ENCODE measurements around the gene CREBL2. TPM values are rescaled to one million over a fixed set of nuclear protein-coding genes. Genes with fewer than 3 reads are reported as not detected.

Gene CREBL2
- total and polyA plus RNA-seq, 2 of the 13 experiments (the other 11 are each of a cell fraction or from before 2014, with no cell fraction given), result 6.9 to 8.4 TPM

DNA sequence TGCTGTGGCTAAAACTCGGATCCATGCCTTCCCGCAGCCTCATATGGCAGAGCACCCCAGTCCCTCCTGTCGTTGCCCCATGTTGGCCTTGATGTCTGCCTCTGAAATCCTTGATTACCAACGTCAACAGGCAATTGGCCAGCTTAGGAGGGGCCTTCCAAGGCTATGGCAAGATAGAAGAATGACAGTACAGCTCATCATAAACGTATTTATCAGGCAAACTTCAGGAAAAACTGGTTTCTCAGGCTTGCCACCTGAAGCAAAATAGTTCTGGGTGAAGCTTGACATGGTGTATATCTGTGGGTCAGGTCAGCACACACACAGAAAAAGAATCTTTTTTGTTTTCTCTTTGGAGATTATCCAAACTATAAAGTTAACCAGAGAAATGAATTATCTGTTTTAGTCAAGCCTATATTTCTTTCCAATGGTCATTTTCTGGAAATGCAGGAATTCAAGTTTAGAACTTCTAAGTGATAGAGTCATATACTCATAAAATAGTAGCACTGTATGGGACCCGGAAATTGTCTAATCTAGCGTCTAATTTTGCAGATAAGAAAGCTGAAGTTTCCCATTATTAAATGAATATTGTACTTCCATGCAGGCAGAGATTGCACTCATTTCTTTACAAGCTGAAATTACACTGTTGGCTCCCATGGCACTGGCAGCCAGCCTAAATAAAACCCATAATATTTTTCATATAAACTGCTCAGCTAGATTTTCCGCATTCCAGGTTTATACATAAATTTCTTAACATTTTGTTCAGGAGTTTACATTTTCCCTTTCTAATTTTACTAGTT is 24.6 kb upstream of the CREBL2 start:
- BruUV-seq (replicated peaks), result no TSS peak
- Histone ChIP-seq H3K4me1 (ENCODE audit: insufficient read depth, low read length) (peaks cover 24% of the 10 kb centered on the region), H2AFZ (ENCODE audit: low read length) (no peak overlapping the region), H3K27ac (ENCODE audit: extremely low read length, insufficient read depth, low read length) (no peak overlapping the region), H4K20me1 (ENCODE audit: insufficient read depth, low read length) (no peaks in the 10 kb centered on the region), H3K79me2 (ENCODE audit: insufficient read depth, low read length) (no peaks in the 10 kb centered on the region), H3K36me3 (replicated peaks in 1 of 2; ENCODE audit: control insufficient read depth in 1 of 2, insufficient read depth in 2 of 2, low read length in 2 of 2) (no peaks in the 10 kb centered on the region), H3K9ac (ENCODE audit: insufficient read depth, low read depth, low read length) (no peak overlapping the region), H3K9me3 (ENCODE audit: low read length) (no peaks in the 10 kb centered on the region), H3K4me3 (replicated peaks in 1 of 3; ENCODE audit: insufficient read depth in 1 of 3, low read depth in 2 of 3, low read length in 3 of 3) (no peak overlapping the region), H3K4me2 (ENCODE audit: low read depth, low read length) (no peak overlapping the region), H3K27me3 (ENCODE audit: control insufficient read depth in 1 of 2, insufficient read depth in 2 of 2, low read length in 2 of 2) (no peaks in the 10 kb centered on the region; a peak in 1 of 5 replicates)
- no peak for FAIRE-seq
- intact Hi-C loops (cut with micrococcal nuclease; ENCODE audit: unreplicated experiment) (no loop called here), in situ Hi-C loops (cut with HindIII; ENCODE audit: extremely low pct_ligation_motif_present, low pct_unique_long_range_greater_than_20kb) (no loop called here)
- no peak for TF ChIP-seq ZNF235 (CRISPR knock-in tag; IDR thresholded peaks at IDR 0.05; ENCODE audit: borderline replicate concordance)
- TF ChIP-seq, protein P1, sequence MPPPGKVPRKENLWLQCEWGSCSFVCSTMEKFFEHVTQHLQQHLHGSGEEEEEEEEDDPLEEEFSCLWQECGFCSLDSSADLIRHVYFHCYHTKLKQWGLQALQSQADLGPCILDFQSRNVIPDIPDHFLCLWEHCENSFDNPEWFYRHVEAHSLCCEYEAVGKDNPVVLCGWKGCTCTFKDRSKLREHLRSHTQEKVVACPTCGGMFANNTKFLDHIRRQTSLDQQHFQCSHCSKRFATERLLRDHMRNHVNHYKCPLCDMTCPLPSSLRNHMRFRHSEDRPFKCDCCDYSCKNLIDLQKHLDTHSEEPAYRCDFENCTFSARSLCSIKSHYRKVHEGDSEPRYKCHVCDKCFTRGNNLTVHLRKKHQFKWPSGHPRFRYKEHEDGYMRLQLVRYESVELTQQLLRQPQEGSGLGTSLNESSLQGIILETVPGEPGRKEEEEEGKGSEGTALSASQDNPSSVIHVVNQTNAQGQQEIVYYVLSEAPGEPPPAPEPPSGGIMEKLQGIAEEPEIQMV (CRISPR knock-in tag; IDR thresholded peaks at IDR 0.05; ENCODE audit: low read depth), result no peak
- ChIA-PET CTCF (ENCODE audit: low intra/inter-chr PET ratio, low total read pairs) (no interaction called here), POLR2A (no interaction called here)
- no peak for DNase-seq (ENCODE audit: low spot score)
- no peak for ATAC-seq
- 45% methylated on average over 8 of the region's 8 CpGs for WGBS (ENCODE audit: low lambda C conversion rate)

DNA sequence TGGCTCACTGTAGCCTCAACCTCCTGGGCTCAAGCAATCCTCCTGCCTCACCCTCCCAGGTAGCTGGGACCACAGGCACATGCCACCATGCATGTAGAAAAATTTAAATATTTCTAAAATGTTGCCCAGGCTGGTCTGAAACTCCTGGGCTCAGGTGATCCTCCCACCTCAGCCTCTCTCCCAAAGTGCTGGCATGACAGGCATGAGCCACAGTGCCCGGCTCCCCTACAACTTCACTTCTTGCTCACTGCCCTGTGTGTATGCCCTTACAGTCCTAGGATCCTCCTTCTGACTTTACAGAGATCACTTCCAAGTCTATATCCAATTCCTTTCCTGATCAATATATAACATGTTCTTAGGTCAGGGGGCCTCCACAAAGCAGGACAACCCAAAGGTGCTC is 23.8 kb upstream of the CREBL2 start:
- CTCF ChIA-PET (ENCODE audit: low intra/inter-chr PET ratio, low total read pairs), result no interaction called here
- Histone ChIP-seq H3K79me2 (ENCODE audit: insufficient read depth, low read length) (no peaks in the 10 kb centered on the region), H3K4me1 (ENCODE audit: insufficient read depth, low read length) (peaks cover 18% of the 10 kb centered on the region), H3K27me3 (ENCODE audit: control insufficient read depth in 1 of 2, insufficient read depth in 2 of 2, low read length in 2 of 2) (no peaks in the 10 kb centered on the region; a peak in 1 of 5 replicates), H3K4me2 (ENCODE audit: low read depth, low read length) (no peak overlapping the region), H4K20me1 (ENCODE audit: insufficient read depth, low read length) (no peaks in the 10 kb centered on the region), H2AFZ (ENCODE audit: low read length) (no peak overlapping the region), H3K9ac (ENCODE audit: insufficient read depth, low read depth, low read length) (no peak overlapping the region), H3K9me3 (ENCODE audit: low read length) (no peaks in the 10 kb centered on the region), H3K4me3 (replicated peaks in 1 of 3; ENCODE audit: insufficient read depth in 1 of 3, low read depth in 2 of 3, low read length in 3 of 3) (no peak overlapping the region), H3K27ac (ENCODE audit: extremely low read length, insufficient read depth, low read length) (no peak overlapping the region), H3K36me3 (replicated peaks in 1 of 2; ENCODE audit: control insufficient read depth in 1 of 2, insufficient read depth in 2 of 2, low read length in 2 of 2) (no peaks in the 10 kb centered on the region)
- in situ Hi-C loops (cut with HindIII; ENCODE audit: extremely low pct_ligation_motif_present, low pct_unique_long_range_greater_than_20kb) (no loop called here), intact Hi-C loops (cut with micrococcal nuclease; ENCODE audit: unreplicated experiment) (no loop called here)
- POLR2A ChIA-PET, result no interaction called here
- 23% methylated on average over 1 of the region's 1 CpG for WGBS (ENCODE audit: low lambda C conversion rate)
- FAIRE-seq, result no peak
- no peak for ATAC-seq
- no TSS peak for BruUV-seq (replicated peaks)
- no peak for DNase-seq (ENCODE audit: low spot score)
- TF ChIP-seq MXI1 (IDR thresholded peaks at IDR 0.05; ENCODE audit: borderline replicate concordance, low read depth, low read length), result no peak
- TF ChIP-seq, protein P2, sequence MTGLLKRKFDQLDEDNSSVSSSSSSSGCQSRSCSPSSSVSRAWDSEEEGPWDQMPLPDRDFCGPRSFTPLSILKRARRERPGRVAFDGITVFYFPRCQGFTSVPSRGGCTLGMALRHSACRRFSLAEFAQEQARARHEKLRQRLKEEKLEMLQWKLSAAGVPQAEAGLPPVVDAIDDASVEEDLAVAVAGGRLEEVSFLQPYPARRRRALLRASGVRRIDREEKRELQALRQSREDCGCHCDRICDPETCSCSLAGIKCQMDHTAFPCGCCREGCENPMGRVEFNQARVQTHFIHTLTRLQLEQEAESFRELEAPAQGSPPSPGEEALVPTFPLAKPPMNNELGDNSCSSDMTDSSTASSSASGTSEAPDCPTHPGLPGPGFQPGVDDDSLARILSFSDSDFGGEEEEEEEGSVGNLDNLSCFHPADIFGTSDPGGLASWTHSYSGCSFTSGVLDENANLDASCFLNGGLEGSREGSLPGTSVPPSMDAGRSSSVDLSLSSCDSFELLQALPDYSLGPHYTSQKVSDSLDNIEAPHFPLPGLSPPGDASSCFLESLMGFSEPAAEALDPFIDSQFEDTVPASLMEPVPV (CRISPR knock-in tag; IDR thresholded peaks at IDR 0.05), result no peak
- TF ChIP-seq, protein P3, sequence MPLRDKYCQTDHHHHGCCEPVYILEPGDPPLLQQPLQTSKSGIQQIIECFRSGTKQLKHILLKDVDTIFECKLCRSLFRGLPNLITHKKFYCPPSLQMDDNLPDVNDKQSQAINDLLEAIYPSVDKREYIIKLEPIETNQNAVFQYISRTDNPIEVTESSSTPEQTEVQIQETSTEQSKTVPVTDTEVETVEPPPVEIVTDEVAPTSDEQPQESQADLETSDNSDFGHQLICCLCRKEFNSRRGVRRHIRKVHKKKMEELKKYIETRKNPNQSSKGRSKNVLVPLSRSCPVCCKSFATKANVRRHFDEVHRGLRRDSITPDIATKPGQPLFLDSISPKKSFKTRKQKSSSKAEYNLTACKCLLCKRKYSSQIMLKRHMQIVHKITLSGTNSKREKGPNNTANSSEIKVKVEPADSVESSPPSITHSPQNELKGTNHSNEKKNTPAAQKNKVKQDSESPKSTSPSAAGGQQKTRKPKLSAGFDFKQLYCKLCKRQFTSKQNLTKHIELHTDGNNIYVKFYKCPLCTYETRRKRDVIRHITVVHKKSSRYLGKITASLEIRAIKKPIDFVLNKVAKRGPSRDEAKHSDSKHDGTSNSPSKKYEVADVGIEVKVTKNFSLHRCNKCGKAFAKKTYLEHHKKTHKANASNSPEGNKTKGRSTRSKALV (CRISPR knock-in tag; IDR thresholded peaks at IDR 0.05), result no peak
- no peak for TF ChIP-seq HMG20B (CRISPR knock-in tag; conservative IDR thresholded peaks at IDR 0.05)
- no peak for TF ChIP-seq ARNT2 (CRISPR knock-in tag; IDR thresholded peaks at IDR 0.05; ENCODE audit: low read depth)

Measured in HepG2 (cell line).